Erythroblast (primary cell): Measurements from ENCODE around the gene ATP1A2.

ENCODE experiments used
- GATA1 ChIP-seq: IDR thresholded peaks from 2 replicates; pipeline ENCODE4 v1.6.1; 2011; ENCODE audit warnings: low read depth, mild to moderate bottlenecking, control low read depth, low read length, moderate library complexity
- POLR2A ChIP-seq: IDR thresholded peaks from 2 replicates; pipeline ENCODE4 v1.6.1; 2011; ENCODE audit warnings: mild to moderate bottlenecking, low read length

DNA sequence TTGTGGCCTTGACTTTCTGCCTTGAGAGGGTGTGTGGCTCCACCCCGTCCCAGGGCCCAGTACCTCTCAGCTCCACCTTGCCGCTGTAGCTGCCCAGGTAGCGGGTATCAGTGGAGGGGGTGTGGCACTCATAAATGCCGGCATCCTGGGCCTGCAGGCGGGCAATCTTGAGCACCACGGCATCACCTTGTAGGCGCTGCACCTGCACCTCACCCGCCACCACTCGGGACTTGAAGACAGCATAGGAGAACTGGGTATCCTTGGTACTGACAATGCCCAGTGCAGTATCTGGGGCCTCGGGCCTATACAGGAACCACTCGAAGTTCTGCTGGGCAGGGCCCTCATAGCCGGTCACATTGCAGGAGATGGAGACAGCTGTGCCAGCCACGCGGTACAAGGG is 20.8 kb upstream of the ATP1A2 start:
- TF ChIP-seq POLR2A (no peak), GATA1 (no peak)
